ENCODE results near the gene GATC. TPM values are rescaled to one million over a fixed set of nuclear protein-coding genes. Genes with fewer than 3 reads are reported as not detected.
A peak's percentile ranks its signal among the peaks of the same experiment; 100 is the strongest.

GATC gene, protein sequence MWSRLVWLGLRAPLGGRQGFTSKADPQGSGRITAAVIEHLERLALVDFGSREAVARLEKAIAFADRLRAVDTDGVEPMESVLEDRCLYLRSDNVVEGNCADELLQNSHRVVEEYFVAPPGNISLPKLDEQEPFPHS
- 21.6 TPM for polyA plus RNA-seq (2013, experiment 1 of 4)
- 22.2 TPM for polyA plus RNA-seq (2013, experiment 2 of 4)
- 18.3 TPM for polyA plus RNA-seq (2013, experiment 3 of 4)
- 19.2 TPM for polyA plus RNA-seq (2013, experiment 4 of 4)

DNA sequence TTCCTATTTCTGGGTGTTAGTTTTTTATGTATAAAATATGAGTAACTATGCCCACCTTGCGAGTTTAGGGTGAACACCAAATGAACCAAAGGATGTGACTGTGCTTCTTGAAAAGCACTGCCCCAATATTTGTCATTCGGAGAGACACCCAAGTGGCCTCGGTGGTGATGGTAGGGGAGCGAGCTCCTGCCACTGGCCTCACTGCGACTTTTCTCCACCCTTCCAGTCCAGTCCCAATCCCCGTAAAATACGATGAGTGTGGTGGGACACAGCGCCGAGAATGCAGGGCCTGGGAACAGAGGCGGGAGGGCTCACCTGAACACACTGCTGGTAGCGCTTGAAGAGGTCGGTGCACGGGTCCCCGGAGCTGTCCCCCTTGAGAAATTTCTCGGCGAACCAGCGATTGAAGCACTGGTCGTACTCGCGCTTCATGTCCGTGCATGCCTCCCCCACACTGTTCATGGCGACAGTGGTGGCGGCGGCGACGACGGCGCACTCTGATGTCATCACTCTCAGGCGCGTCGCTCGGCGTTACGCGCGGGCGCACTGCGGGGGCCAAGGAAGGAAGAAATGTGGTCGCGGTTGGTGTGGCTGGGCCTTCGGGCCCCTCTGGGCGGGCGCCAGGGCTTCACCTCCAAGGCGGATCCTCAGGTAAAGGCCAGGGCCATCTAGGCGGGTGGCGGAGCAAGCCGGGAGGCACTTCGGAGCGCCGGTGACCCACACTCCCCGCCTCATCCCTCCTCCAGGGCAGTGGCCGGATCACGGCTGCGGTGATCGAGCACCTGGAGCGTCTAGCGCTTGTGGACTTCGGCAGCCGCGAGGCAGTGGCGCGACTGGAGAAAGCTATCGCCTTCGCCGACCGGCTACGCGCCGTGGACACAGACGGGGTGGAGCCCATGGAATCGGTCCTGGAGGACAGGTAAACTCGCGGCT, at the start of gene GATC, which contains the start of gene TRIAP1:
TSS of gene GATC (plus strand) at position 534 of the 933 bp plus-strand sequence. CDS start at position 571, 37 bp downstream.
TSS of gene TRIAP1 (minus strand) at position 474 of the 933 bp plus-strand sequence. CDS start at position 462, 12 bp downstream.
- Histone ChIP-seq H3K9me3 (ENCODE audit: control insufficient read depth, low read length) (no peaks in the 10 kb centered on the region), H3K36me3 (ENCODE audit: control insufficient read depth, insufficient read depth, low read length) (peaks cover 11% of the 10 kb centered on the region), H3K27me3 (ENCODE audit: control insufficient read depth, insufficient read depth, low read length, poor library complexity, severe bottlenecking) (no peaks in the 10 kb centered on the region), H3K4me3 (ENCODE audit: insufficient read depth, low read depth, low read length) (peak within 1 kb of the TSS; percentile 78), H3K4me1 (ENCODE audit: control insufficient read depth, insufficient read depth, low read length) (peaks cover 9% of the 10 kb centered on the region), H3K27ac (ENCODE audit: insufficient read depth, low read depth, low read length, poor library complexity, severe bottlenecking) (peak within 1 kb of the TSS; percentile 57)
- WGBS, 2 experiments, result 0 to 1% methylated on average over 73 of the region's 73 CpGs

DNA sequence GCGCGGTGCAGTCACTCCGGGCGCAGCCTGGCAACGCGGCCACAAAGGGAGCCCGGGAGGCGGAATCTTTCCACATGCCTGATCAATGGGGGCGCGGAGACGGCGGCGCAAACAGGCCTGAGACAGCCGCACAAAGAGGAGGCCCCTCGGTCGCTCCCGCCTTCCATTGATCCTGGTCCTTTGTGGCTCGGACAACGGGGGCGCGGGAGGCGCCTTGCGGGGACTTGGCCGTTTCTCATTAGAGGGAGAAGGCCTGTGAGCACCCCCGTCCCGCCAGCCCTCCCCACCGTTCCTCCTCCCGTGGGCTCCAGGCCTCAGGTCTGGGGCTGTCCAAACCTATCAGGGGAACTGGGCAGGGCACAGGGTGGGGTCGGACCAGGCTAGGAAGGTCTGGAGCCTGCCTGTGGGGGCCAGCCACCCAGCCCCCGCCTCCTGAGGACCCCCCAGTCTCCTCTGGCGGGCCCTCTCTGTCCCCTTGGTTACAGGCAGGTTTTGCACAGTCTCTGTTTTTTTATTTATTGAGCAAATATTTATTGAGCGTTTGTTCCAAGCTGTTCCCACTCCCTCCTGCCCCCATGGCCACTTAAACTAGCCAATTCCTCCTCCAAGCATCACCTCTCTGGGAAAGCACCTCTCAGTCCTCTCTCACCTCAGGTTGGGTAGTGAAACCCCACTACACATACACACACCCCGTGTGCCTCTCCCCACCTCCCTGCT, 48.3 kb upstream of the GATC start:
- Histone ChIP-seq H3K4me1 (ENCODE audit: control insufficient read depth, insufficient read depth, low read length) (peaks cover 33% of the 10 kb centered on the region), H3K27me3 (ENCODE audit: control insufficient read depth, insufficient read depth, low read length, poor library complexity, severe bottlenecking) (no peaks in the 10 kb centered on the region), H3K36me3 (ENCODE audit: control insufficient read depth, insufficient read depth, low read length) (no peaks in the 10 kb centered on the region), H3K9me3 (ENCODE audit: control insufficient read depth, low read length) (no peaks in the 10 kb centered on the region), H3K27ac (ENCODE audit: insufficient read depth, low read depth, low read length, poor library complexity, severe bottlenecking) (peak overlapping the region; percentile 89), H3K4me3 (ENCODE audit: insufficient read depth, low read depth, low read length) (no peak overlapping the region)
- WGBS, 2 experiments, result 64% methylated on average over 33 of the region's 33 CpGs

DNA sequence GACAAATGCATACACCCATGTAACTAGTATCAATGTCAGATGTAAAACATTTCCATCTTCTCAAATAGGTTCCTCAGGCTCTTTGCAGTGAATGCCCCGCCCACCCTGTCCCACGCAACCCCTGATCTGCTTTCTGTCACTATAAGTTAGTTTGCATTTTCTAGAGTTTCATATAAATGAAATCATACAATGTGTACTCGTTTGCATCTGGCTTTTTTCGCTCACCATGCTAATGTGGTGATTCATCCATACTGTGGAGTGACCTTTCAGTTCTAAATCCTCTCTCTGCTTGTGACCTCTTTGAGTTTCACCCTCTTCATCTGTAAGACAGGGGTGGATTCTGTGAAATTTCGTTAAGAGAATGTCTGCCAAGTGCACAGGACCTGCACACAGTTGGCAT, 46.7 kb upstream of the GATC start:
- no peaks in the 10 kb centered on the region for H3K27me3 ChIP-seq (ENCODE audit: control insufficient read depth, insufficient read depth, low read length, poor library complexity, severe bottlenecking)
- H3K9me3 ChIP-seq (ENCODE audit: control insufficient read depth, low read length), result no peaks in the 10 kb centered on the region
- peaks cover 28% of the 10 kb centered on the region for H3K4me1 ChIP-seq (ENCODE audit: control insufficient read depth, insufficient read depth, low read length)
- no peak overlapping the region for H3K4me3 ChIP-seq (ENCODE audit: insufficient read depth, low read depth, low read length)
- no peaks in the 10 kb centered on the region for H3K36me3 ChIP-seq (ENCODE audit: control insufficient read depth, insufficient read depth, low read length)
- 91% methylated on average over 4 to 5 of the region's 5 CpGs for WGBS, 2 experiments
- H3K27ac ChIP-seq (ENCODE audit: insufficient read depth, low read depth, low read length, poor library complexity, severe bottlenecking), result no peak overlapping the region

DNA sequence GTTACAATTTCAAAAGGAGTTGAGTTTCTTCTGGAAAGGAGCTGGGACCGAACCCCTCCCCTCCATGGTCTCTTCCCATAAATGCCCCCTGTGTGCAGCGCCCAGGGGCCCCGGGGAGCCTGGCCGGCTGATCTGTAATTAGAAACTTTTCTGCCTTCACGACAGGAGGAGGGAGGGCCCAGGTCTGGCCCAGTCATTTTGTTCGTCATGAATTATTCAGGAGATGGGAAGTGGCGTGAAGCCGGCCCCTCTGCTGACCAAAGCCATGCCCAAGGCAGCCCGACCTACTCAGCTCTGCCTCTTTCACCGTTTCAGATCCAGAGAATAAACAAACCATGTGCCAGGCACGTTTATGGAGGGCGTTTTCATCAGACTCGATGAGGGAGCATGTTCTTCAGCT, 44.0 kb upstream of the GATC start:
- Histone ChIP-seq H3K9me3 (ENCODE audit: control insufficient read depth, low read length) (no peaks in the 10 kb centered on the region), H3K4me1 (ENCODE audit: control insufficient read depth, insufficient read depth, low read length) (peaks cover 27% of the 10 kb centered on the region), H3K27ac (ENCODE audit: insufficient read depth, low read depth, low read length, poor library complexity, severe bottlenecking) (peak overlapping the region; percentile 80), H3K36me3 (ENCODE audit: control insufficient read depth, insufficient read depth, low read length) (no peaks in the 10 kb centered on the region), H3K4me3 (ENCODE audit: insufficient read depth, low read depth, low read length) (no peak overlapping the region), H3K27me3 (ENCODE audit: control insufficient read depth, insufficient read depth, low read length, poor library complexity, severe bottlenecking) (no peaks in the 10 kb centered on the region)
- 16 to 17% methylated on average over 13 of the region's 13 CpGs for WGBS, 2 experiments

DNA sequence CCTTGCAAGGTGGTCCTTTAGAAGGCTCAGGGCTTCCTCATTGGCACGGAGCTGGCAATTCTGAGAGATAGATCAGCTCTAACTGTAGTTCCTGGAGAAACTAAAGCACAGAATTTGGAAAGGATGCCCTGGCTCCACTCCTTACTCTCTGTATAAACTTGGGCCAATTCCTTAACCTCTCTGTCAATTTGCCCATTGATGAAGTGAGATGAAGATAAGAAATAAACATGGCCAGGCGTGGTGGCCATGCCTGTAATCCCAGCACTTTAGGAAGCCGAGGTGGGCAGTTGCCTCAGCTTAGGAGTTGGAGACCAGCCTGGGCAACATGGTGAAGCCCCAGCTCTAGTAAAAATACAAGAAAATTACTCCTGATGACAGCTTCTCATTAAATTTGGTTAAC, 42.4 kb upstream of the GATC start:
- Histone ChIP-seq H3K27ac (ENCODE audit: insufficient read depth, low read depth, low read length, poor library complexity, severe bottlenecking) (no peak overlapping the region), H3K27me3 (ENCODE audit: control insufficient read depth, insufficient read depth, low read length, poor library complexity, severe bottlenecking) (no peaks in the 10 kb centered on the region)
- WGBS, 2 experiments, result 93 to 99% methylated on average over 3 of the region's 3 CpGs

DNA sequence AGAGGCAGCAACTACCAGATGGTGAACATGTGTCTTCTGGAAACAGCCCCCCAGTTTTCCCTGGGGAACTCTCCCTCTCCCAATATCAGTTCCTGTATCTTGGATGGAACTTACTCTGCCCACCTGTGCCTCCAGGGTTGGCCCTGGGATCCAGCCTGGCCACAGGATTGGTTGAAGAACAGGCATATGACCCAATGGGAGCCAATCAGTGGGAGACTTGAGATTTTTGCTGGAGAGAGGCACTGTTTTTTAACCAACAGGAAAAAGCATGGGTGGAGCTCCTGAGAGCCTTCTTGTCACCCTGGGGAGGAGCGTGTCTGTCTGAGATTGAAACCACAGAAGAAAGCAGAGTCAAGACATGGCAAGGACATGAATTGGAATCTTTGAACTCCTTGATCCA, 42.0 kb upstream of the GATC start:
- Histone ChIP-seq H3K27me3 (ENCODE audit: control insufficient read depth, insufficient read depth, low read length, poor library complexity, severe bottlenecking) (no peaks in the 10 kb centered on the region), H3K27ac (ENCODE audit: insufficient read depth, low read depth, low read length, poor library complexity, severe bottlenecking) (no peak overlapping the region), H3K36me3 (ENCODE audit: control insufficient read depth, insufficient read depth, low read length) (no peaks in the 10 kb centered on the region), H3K4me1 (ENCODE audit: control insufficient read depth, insufficient read depth, low read length) (peaks cover 11% of the 10 kb centered on the region), H3K4me3 (ENCODE audit: insufficient read depth, low read depth, low read length) (no peak overlapping the region), H3K9me3 (ENCODE audit: control insufficient read depth, low read length) (no peaks in the 10 kb centered on the region)
- WGBS, 2 experiments, result 93 to 97% methylated on average over 1 of the region's 1 CpG

More for the DNA sequence above, 42.4 kb upstream of the GATC start:
- H3K9me3 ChIP-seq (ENCODE audit: control insufficient read depth, low read length), result no peaks in the 10 kb centered on the region
- H3K4me1 ChIP-seq (ENCODE audit: control insufficient read depth, insufficient read depth, low read length), result peaks cover 11% of the 10 kb centered on the region
- H3K36me3 ChIP-seq (ENCODE audit: control insufficient read depth, insufficient read depth, low read length), result no peaks in the 10 kb centered on the region
- H3K4me3 ChIP-seq (ENCODE audit: insufficient read depth, low read depth, low read length), result no peak overlapping the region

DNA sequence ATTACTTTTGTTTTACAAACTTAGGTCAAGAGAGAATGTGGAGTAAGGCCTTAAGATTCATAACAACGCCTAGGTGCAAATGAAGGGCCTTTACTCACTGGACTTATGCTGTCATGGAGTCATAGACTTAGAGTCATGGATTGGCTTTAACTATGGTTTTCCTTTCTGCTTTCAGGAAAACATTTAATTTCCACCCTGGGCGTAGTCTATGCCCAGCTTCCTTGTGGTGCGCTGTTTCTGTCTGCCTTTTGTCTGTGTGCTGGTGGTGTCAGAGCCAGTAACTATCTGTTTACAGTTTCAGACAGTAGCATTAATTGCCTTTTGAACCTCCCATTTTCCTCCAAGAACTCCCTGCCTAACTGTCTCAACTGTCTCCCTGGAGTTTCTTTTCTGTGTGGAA, 40.2 kb upstream of the GATC start:
- no peak overlapping the region for H3K27ac ChIP-seq (ENCODE audit: insufficient read depth, low read depth, low read length, poor library complexity, severe bottlenecking)

DNA sequence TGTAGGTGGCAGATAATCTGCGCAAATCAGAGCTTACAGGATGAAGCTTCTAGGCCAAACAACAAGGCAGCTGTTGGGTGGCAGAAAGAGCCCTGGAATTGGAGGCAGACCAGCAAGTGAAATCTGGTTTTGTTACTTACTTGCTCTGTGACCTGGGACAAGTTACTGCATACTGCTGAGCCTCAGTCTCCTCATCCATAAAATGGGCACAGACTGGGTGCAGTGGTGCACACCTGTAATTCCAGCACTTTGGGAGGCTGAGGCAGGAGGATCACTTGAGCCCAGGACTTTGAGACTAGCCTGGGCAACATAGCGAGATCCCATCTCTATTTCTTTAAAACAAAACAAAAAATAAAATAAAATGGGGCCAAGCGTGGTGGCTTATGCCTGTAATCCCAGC, 39.7 kb upstream of the GATC start:
- H3K36me3 ChIP-seq (ENCODE audit: control insufficient read depth, insufficient read depth, low read length), result no peaks in the 10 kb centered on the region
- H3K27ac ChIP-seq (ENCODE audit: insufficient read depth, low read depth, low read length, poor library complexity, severe bottlenecking), result no peak overlapping the region
- no peak overlapping the region for H3K4me3 ChIP-seq (ENCODE audit: insufficient read depth, low read depth, low read length)
- no peaks in the 10 kb centered on the region for H3K9me3 ChIP-seq (ENCODE audit: control insufficient read depth, low read length)
- WGBS, 2 experiments, result 89 to 91% methylated on average over 3 of the region's 3 CpGs
- peaks cover 11% of the 10 kb centered on the region for H3K4me1 ChIP-seq (ENCODE audit: control insufficient read depth, insufficient read depth, low read length)
- no peaks in the 10 kb centered on the region for H3K27me3 ChIP-seq (ENCODE audit: control insufficient read depth, insufficient read depth, low read length, poor library complexity, severe bottlenecking)

More for the DNA sequence above, 40.2 kb upstream of the GATC start:
- H3K27me3 ChIP-seq (ENCODE audit: control insufficient read depth, insufficient read depth, low read length, poor library complexity, severe bottlenecking), result no peaks in the 10 kb centered on the region
- WGBS, 2 experiments, result 92 to 93% methylated on average over 3 of the region's 3 CpGs
- H3K4me1 ChIP-seq (ENCODE audit: control insufficient read depth, insufficient read depth, low read length), result peaks cover 11% of the 10 kb centered on the region
- no peaks in the 10 kb centered on the region for H3K9me3 ChIP-seq (ENCODE audit: control insufficient read depth, low read length)
- no peaks in the 10 kb centered on the region for H3K36me3 ChIP-seq (ENCODE audit: control insufficient read depth, insufficient read depth, low read length)
- H3K4me3 ChIP-seq (ENCODE audit: insufficient read depth, low read depth, low read length), result no peak overlapping the region

DNA sequence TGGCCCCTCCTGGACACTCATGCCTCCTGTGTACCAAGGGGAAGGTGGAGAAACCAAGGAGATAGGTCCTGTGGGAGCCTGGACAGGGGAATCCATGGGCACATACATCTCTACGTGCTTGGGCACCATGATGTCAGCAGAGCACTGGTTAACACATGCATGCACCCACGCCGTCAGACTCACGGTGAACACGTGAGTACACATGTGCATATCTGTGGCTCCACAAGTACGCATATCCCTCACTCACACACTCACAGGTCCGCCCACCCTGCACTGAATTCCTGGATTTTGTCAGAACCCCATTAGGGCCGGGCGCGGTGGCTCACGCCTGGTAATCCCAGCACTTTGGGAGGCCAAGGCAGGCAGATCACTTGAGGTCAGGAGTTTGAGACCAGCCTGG, 37.5 kb upstream of the GATC start:
- H3K36me3 ChIP-seq (ENCODE audit: control insufficient read depth, insufficient read depth, low read length), result no peaks in the 10 kb centered on the region
- peaks cover 7% of the 10 kb centered on the region for H3K4me1 ChIP-seq (ENCODE audit: control insufficient read depth, insufficient read depth, low read length)
- no peak overlapping the region for H3K27ac ChIP-seq (ENCODE audit: insufficient read depth, low read depth, low read length, poor library complexity, severe bottlenecking)
- H3K27me3 ChIP-seq (ENCODE audit: control insufficient read depth, insufficient read depth, low read length, poor library complexity, severe bottlenecking), result no peaks in the 10 kb centered on the region
- H3K4me3 ChIP-seq (ENCODE audit: insufficient read depth, low read depth, low read length), result no peak overlapping the region
- WGBS, 2 experiments, result 90 to 95% methylated on average over 11 of the region's 11 CpGs
- H3K9me3 ChIP-seq (ENCODE audit: control insufficient read depth, low read length), result no peaks in the 10 kb centered on the region

DNA sequence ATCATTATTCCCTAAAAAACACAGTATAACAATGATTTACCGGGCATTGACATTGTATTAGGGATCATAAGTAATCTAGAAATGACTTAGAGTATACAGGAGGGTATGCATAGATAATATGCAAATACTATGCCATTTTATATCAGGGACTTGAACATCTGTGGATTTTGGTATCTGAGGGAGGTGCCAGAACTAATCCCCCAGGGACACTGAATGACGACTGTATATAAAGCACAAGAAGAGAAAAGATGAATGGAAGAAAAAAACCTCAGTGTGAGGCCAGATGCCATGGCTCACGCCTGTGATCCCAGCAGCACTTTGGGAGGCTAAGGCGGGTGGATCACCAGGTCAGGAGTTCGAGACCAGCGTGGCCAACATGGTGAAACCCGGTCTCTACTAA, 33.8 kb upstream of the GATC start:
- H3K36me3 ChIP-seq (ENCODE audit: control insufficient read depth, insufficient read depth, low read length), result no peaks in the 10 kb centered on the region
- H3K4me3 ChIP-seq (ENCODE audit: insufficient read depth, low read depth, low read length), result no peak overlapping the region
- no peaks in the 10 kb centered on the region for H3K27me3 ChIP-seq (ENCODE audit: control insufficient read depth, insufficient read depth, low read length, poor library complexity, severe bottlenecking)
- 84 to 85% methylated on average over 6 to 7 of the region's 7 CpGs for WGBS, 2 experiments
- H3K9me3 ChIP-seq (ENCODE audit: control insufficient read depth, low read length), result no peaks in the 10 kb centered on the region
- H3K27ac ChIP-seq (ENCODE audit: insufficient read depth, low read depth, low read length, poor library complexity, severe bottlenecking), result no peak overlapping the region
- peaks cover 13% of the 10 kb centered on the region for H3K4me1 ChIP-seq (ENCODE audit: control insufficient read depth, insufficient read depth, low read length)
